Right atrium auricular region (tissue), 2 donors: ENCODE data around the gene APOF. TPM values are rescaled to one million over a fixed set of nuclear protein-coding genes. Genes with fewer than 3 reads are reported as not detected.

ENCODE experiments used
- DNase-seq: peaks from one replicate; pipeline ENCODE4 v3.0.0-alpha.2; 2019; ENCODE audit warnings: low spot score
- H3K27ac ChIP-seq, 2 donors: fragments of 200-600 bp; sonication (generic); 1 replicate in 1 of 2; 2 replicates in 1 of 2; pipeline ENCODE4 v1.5.1; 2016 to 2019
- H3K27me3 ChIP-seq, 2 donors: fragments of 200-600 bp; sonication (generic); one replicate each; pipeline versions ENCODE4 v1.5.1 to v1.6.0; 2017 to 2019
- H3K36me3 ChIP-seq: fragments of 200-600 bp; sonication (generic); one replicate; pipeline ENCODE4 v1.5.1; 2016
- H3K4me1 ChIP-seq, 2 donors: fragments of 200-600 bp; sonication (generic); one replicate each; pipeline versions ENCODE4 v1.5.1 to v1.6.0; 2017 to 2019
- H3K4me3 ChIP-seq, 2 donors: fragments of 200-600 bp; sonication (generic); 1 replicate in 1 of 2; 2 replicates in 1 of 2; pipeline ENCODE4 v1.5.1; 2017 to 2019; ENCODE audit warnings: mild to moderate bottlenecking in 1 of 2, moderate library complexity in 1 of 2
- H3K9me3 ChIP-seq, 2 donors: fragments of 200-600 bp; sonication (generic); one replicate each; pipeline ENCODE4 v1.5.1; 2019
- CTCF ChIP-seq, 2 donors: fragments of 200-600 bp; sonication (generic); IDR thresholded peaks; one replicate each; pipeline ENCODE4 v1.5.1; 2019; ENCODE audit warnings: antibody characterized with exemption in 2 of 2
- total RNA-seq, 2 donors: library from RNA; depleted of rRNA; stranded (reverse); fragments of >200 nt; gene quantifications; one replicate each; pipeline ENCODE4 v1.1.0, GENCODE V29; 2016

The APOF gene
- total RNA-seq, 2 donors from 2014 or later, result not detected

GRCh38 chr12:56373515-56373914 lies 10.9 kb upstream of the APOF start:
- Histone ChIP-seq H3K36me3 (no peaks in the 10 kb centered on the region), H3K9me3 (no peaks in the 10 kb centered on the region), H3K4me1 (no peaks in the 10 kb centered on the region), H3K27me3 (no peaks in the 10 kb centered on the region), H3K4me3 (no peak overlapping the region), H3K27ac (no peak overlapping the region)
- TF ChIP-seq CTCF (IDR thresholded peaks at IDR 0.05), result no peak
- no peak for DNase-seq

GRCh38 chr12:56366948-56367347 lies 4.3 kb upstream of the APOF start:
- Histone ChIP-seq H3K4me3 (no peak overlapping the region), H3K9me3 (no peaks in the 10 kb centered on the region), H3K36me3 (no peaks in the 10 kb centered on the region), H3K27me3 (no peaks in the 10 kb centered on the region), H3K4me1 (no peaks in the 10 kb centered on the region), H3K27ac (no peak overlapping the region)
- no peak for TF ChIP-seq CTCF (IDR thresholded peaks at IDR 0.05)
- DNase-seq, result no peak

GRCh38 chr12:56361487-56362129 lies 1.0 kb downstream of the APOF start:
- Histone ChIP-seq H3K36me3 (no peaks in the 10 kb centered on the region), H3K27ac (no peak overlapping the region), H3K27me3 (no peaks in the 10 kb centered on the region), H3K4me1 (peaks cover 0 to 15% of the 10 kb centered on the region in 2 donors), H3K4me3 (no peak overlapping the region), H3K9me3 (no peaks in the 10 kb centered on the region)
- DNase-seq, result no peak
- no peak for TF ChIP-seq CTCF (IDR thresholded peaks at IDR 0.05)

- peaks cover 14% of the 10 kb centered on the region for H3K36me3 ChIP-seq
- no peak for TF ChIP-seq CTCF (IDR thresholded peaks at IDR 0.05)
- no peaks in the 10 kb centered on the region for H3K27me3 ChIP-seq
- H3K4me1 ChIP-seq, result peaks cover 0 to 15% of the 10 kb centered on the region in 2 donors
- H3K27ac ChIP-seq, result peak within 1 kb of the TSS; percentile 89 to 92
- H3K4me3 ChIP-seq, result peak within 1 kb of the TSS; percentile 62 to 86
- DNase-seq, result peak; percentile 99
- no peaks in the 10 kb centered on the region for H3K9me3 ChIP-seq
Observed at GRCh38 chr12:56359851-56360767, 2.5 kb downstream of the APOF start, which contains the start of gene STAT2. Gene STAT2 (minus strand): TSS chr12:56360107. CDS start chr12:56356571, 3,536 bp downstream.

GRCh38 chr12:56358836-56359532 lies 3.7 kb downstream of the APOF start:
- TF ChIP-seq CTCF (IDR thresholded peaks at IDR 0.05), result no peak
- peak overlapping the region; percentile 62 to 86 for H3K4me3 ChIP-seq
- DNase-seq, result no peak

More at GRCh38 chr12:56358836-56359532, 3.7 kb downstream of the APOF start:
- H3K27me3 ChIP-seq, result no peaks in the 10 kb centered on the region
- H3K9me3 ChIP-seq, result no peaks in the 10 kb centered on the region
- peak overlapping the region; percentile 89 to 92 for H3K27ac ChIP-seq
- H3K36me3 ChIP-seq, result peaks cover 25% of the 10 kb centered on the region
- H3K4me1 ChIP-seq, result peaks cover 0 to 15% of the 10 kb centered on the region in 2 donors
